Activated T-helper 2 cell treated with anti-CD3 and anti-CD28 coated beads, Interferon-gamma antibody, Interleukin-2, Interleukin-4, amounts not matched to agents 10 μg/mL and 5 μg/mL and 100 μg/mL, durations not matched to agents 14 hours and 24 hours and 36 hours (primary cell): Measurements from ENCODE around the gene FETUB. TPM values are rescaled to one million over a fixed set of nuclear protein-coding genes. Genes with fewer than 3 reads are reported as not detected.
"Not testable (repeated sequence)": the region's sequence is repeated elsewhere in the genome, so short reads cannot be mapped to it uniquely, and the experiment has no call there.

ENCODE experiments used
- DNase-seq: peaks from one replicate; pipeline ENCODE4 v3.0.0; 2021; ENCODE audit warnings: low spot score
- H3K27ac Mint-ChIP-seq: one replicate; pipeline ENCODE4 v1.8.0; 2021; ENCODE audit warnings: mixed read lengths
- H3K27me3 Mint-ChIP-seq: one replicate; pipeline ENCODE4 v1.8.0; 2021; ENCODE audit warnings: low read depth, mixed read lengths
- H3K36me3 Mint-ChIP-seq: one replicate; pipeline ENCODE4 v1.8.0; 2021; ENCODE audit warnings: low read depth, mixed read lengths
- H3K4me1 Mint-ChIP-seq: one replicate; pipeline ENCODE4 v1.8.0; 2021; ENCODE audit warnings: low read depth, mixed read lengths
- H3K4me3 Mint-ChIP-seq: one replicate; pipeline ENCODE4 v1.8.0; 2021; ENCODE audit warnings: low read depth, mild to moderate bottlenecking, moderate library complexity, mixed read lengths
- H3K9me3 Mint-ChIP-seq: one replicate; pipeline ENCODE4 v1.8.0; 2021; ENCODE audit warnings: mixed read lengths
- intact Hi-C: fragments of 100-400 bp; cut with micrococcal nuclease; formaldehyde crosslinking; loops from one replicate; pipeline ENCODE4 v1.15.1; 2023
- total RNA-seq: library from RNA; stranded (reverse); gene quantifications from 2 replicates; pipeline ENCODE4 v1.2.3, GENCODE V29; 2022

The FETUB gene
- total RNA-seq, 1 donor from 2014 or later, result not detected

DNA sequence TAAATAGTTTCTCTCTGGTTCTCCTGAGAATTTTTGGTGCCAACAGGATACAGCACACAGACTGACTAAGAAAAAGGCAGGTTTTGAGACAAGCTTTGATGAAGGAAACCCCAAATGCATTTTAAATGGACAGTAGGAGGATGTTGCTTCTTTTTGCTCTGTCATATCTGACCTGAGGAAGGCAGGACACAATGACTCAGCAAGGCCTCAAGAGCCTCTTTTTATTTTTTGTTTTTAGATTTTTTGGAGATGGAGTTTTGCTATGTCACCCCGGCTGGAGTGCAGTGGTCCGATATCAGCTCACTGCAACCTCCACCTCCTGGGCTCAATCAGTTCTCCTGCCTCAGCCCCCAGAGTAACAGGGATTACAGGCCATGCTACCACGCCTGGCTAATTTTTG, 60.1 kb downstream of the FETUB start:
- Mint-ChIP-seq H3K4me3 (no peak overlapping the region), H3K36me3 (no peaks in the 10 kb centered on the region), H3K27me3 (peaks cover 25% of the 10 kb centered on the region), H3K27ac (no peak overlapping the region), H3K4me1 (no peaks in the 10 kb centered on the region), H3K9me3 (no peaks in the 10 kb centered on the region)
- no peak for DNase-seq
- intact Hi-C loops, result no loop called here

GRCh38 chr3:186702451-186702850, 62.3 kb downstream of the FETUB start:
- DNase-seq, H3K27ac Mint-ChIP-seq, H3K9me3 Mint-ChIP-seq, H3K4me1 Mint-ChIP-seq, intact Hi-C loops, H3K36me3 Mint-ChIP-seq, H3K4me3 Mint-ChIP-seq: not testable (repeated sequence)
- peaks cover 37% of the 10 kb centered on the region for H3K27me3 Mint-ChIP-seq

Other genes starting within 250 kb of the FETUB start
- 3.8 and 5.6 TPM in 2 replicates for gene CRYGS, start 96.0 kb upstream of the FETUB start, total RNA-seq
- 17.5 and 17.7 TPM in 2 replicates for gene TBCCD1, start 73.1 kb upstream of the FETUB start, total RNA-seq
- gene DNAJB11, start 69.7 kb upstream of the FETUB start, total RNA-seq, result 66.3 and 72.8 TPM in 2 replicates
- gene AHSG, start 27.3 kb upstream of the FETUB start, total RNA-seq, result not detected in 2 replicates
- gene HRG, start 25.6 kb downstream of the FETUB start, total RNA-seq, result not detected in 2 replicates
- not detected in 2 replicates for gene KNG1, start 77.0 kb downstream of the FETUB start, total RNA-seq
- 445 and 450 TPM in 2 replicates for gene EIF4A2, start 143.2 kb downstream of the FETUB start, total RNA-seq
- 97.2 and 105 TPM in 2 replicates for gene RFC4, start 166.1 kb downstream of the FETUB start, total RNA-seq
- not detected in 2 replicates for gene ADIPOQ, start 202.3 kb downstream of the FETUB start, total RNA-seq